HEK293 (cell line): ENCODE results near the gene RPS14.

Source experiments
- CTCF ChIA-PET: fragments of 350-600 bp; formaldehyde crosslinking; extraction: SDS; loops from one replicate; lab custom pipeline; 2021; ENCODE audit warnings: antibody characterized with exemption; lab: Yijun Ruan, JAX
- POLR2A ChIA-PET: fragments of 300-600 bp; formaldehyde crosslinking; extraction: SDS; loops from one replicate; lab custom pipeline; 2020; ENCODE audit warnings: antibody characterized with exemption, inconsistent platforms; lab: Yijun Ruan, JAX
- H3K27ac ChIP-seq: fragments of 200-500 bp; sonication (Bioruptor generic); 2 replicates; pipeline ENCODE4 v1.5.1; 2014; ENCODE audit warnings: low read depth, low read length, control low read depth, inconsistent platforms; ENCODE audit errors: extremely low read depth
- H3K36me3 ChIP-seq, 2 experiments: fragments of 200-500 bp in 1 of 2; sonication (Bioruptor generic) in 1 of 2; 1 replicate in 1 of 2; 2 replicates in 1 of 2; pipeline ENCODE4 v1.5.1; 2014 to 2017; ENCODE audit warnings: inconsistent platforms in 2 of 2, low read length in 2 of 2; ENCODE audit not compliant: control insufficient read depth in 2 of 2, insufficient read depth in 1 of 2
- H3K4me1 ChIP-seq: fragments of 200-500 bp; sonication (Bioruptor generic); 2 replicates; pipeline ENCODE4 v1.5.1; 2014; ENCODE audit warnings: mild to moderate bottlenecking, low read length, inconsistent platforms; ENCODE audit not compliant: control insufficient read depth, insufficient read depth
- H3K4me3 ChIP-seq: 2 replicates; pipeline ENCODE4 v1.5.1; 2011; ENCODE audit warnings: low read depth, mild to moderate bottlenecking, control low read depth, low read length, moderate library complexity
- H3K9me3 ChIP-seq: fragments of 200-500 bp; sonication (Bioruptor generic); 2 replicates; pipeline ENCODE4 v1.5.1; 2014; ENCODE audit warnings: low read depth, low read length, inconsistent platforms; ENCODE audit not compliant: control insufficient read depth, insufficient read depth
- EGR2 ChIP-seq: fragments of 450-650 bp; formaldehyde crosslinking; IDR thresholded peaks from 2 replicates; pipeline ENCODE4 v1.5.1; 2016; ENCODE audit warnings: low read depth, missing biosample characterization, missing genetic modification characterization
- HOXA7 ChIP-seq: sonication (generic); formaldehyde crosslinking; IDR thresholded peaks from 2 replicates; pipeline ENCODE4 v1.8.1; 2022; ENCODE audit warnings: missing genetic modification reagents, borderline replicate concordance
- KLF10 ChIP-seq: fragments of 450-650 bp; IDR thresholded peaks from 2 replicates; pipeline ENCODE4 v1.5.1; 2018; ENCODE audit warnings: missing biosample characterization, mild to moderate bottlenecking, missing genetic modification characterization
- OSR2 ChIP-seq: fragments of 450-650 bp; formaldehyde crosslinking; IDR thresholded peaks from 2 replicates; pipeline ENCODE4 v1.5.1; 2016; ENCODE audit warnings: missing biosample characterization, missing genetic modification characterization
- ZNF114 ChIP-seq: fragments of 450-650 bp; formaldehyde crosslinking; IDR thresholded peaks from 2 replicates; pipeline ENCODE4 v1.5.0; 2017; ENCODE audit warnings: missing biosample characterization, missing genetic modification characterization
- ZNF140 ChIP-seq: fragments of 450-650 bp; formaldehyde crosslinking; IDR thresholded peaks from 2 replicates; pipeline ENCODE4 v1.5.1; 2016; ENCODE audit warnings: missing biosample characterization, missing genetic modification characterization
- ZNF146 ChIP-seq: fragments of 450-650 bp; formaldehyde crosslinking; IDR thresholded peaks from 2 replicates; pipeline ENCODE4 v1.5.1; 2016; ENCODE audit warnings: missing biosample characterization, missing genetic modification characterization
- ZNF174 ChIP-seq: fragments of 450-650 bp; formaldehyde crosslinking; IDR thresholded peaks from 2 replicates; pipeline ENCODE4 v1.5.0; 2017; ENCODE audit warnings: missing biosample characterization, mild to moderate bottlenecking, missing genetic modification characterization
- ZNF214 ChIP-seq: fragments of 450-650 bp; formaldehyde crosslinking; IDR thresholded peaks from 2 replicates; pipeline ENCODE4 v1.5.1; 2017; ENCODE audit warnings: missing biosample characterization, mild to moderate bottlenecking, missing genetic modification characterization, borderline replicate concordance
- ZNF223 ChIP-seq: fragments of 450-650 bp; formaldehyde crosslinking; IDR thresholded peaks from 2 replicates; pipeline ENCODE4 v1.5.1; 2016; ENCODE audit warnings: missing biosample characterization, missing genetic modification characterization
- ZNF266 ChIP-seq: fragments of 450-650 bp; formaldehyde crosslinking; IDR thresholded peaks from 2 replicates; pipeline ENCODE4 v1.5.1; 2016; ENCODE audit warnings: missing biosample characterization, missing genetic modification characterization, low read depth
- ZNF274 ChIP-seq, 2 experiments: fragments of 200-500 bp in 1 of 2; fragments of 450-650 bp in 1 of 2; sonication (Bioruptor generic) in 1 of 2; formaldehyde crosslinking in 1 of 2; IDR thresholded peaks; 2 replicates each; pipeline versions ENCODE4 v1.5.1 to v1.6.1; 2014 to 2016; ENCODE audit warnings: borderline replicate concordance in 1 of 2, inconsistent platforms in 1 of 2, low read length in 1 of 2, missing biosample characterization in 1 of 2, missing genetic modification characterization in 1 of 2
- ZNF341 ChIP-seq: fragments of 450-650 bp; formaldehyde crosslinking; IDR thresholded peaks from 2 replicates; pipeline ENCODE4; 2016; ENCODE audit warnings: low read depth, missing biosample characterization, missing genetic modification characterization
- ZNF391 ChIP-seq: fragments of 450-650 bp; formaldehyde crosslinking; IDR thresholded peaks from 2 replicates; pipeline ENCODE4 v1.5.1; 2016; ENCODE audit warnings: low read depth, missing biosample characterization, missing genetic modification characterization, borderline replicate concordance
- ZNF433 ChIP-seq: fragments of 450-650 bp; formaldehyde crosslinking; IDR thresholded peaks from 2 replicates; pipeline ENCODE4 v1.5.1; 2016; ENCODE audit warnings: missing biosample characterization, missing genetic modification characterization, low read depth
- ZNF558 ChIP-seq: fragments of 450-650 bp; formaldehyde crosslinking; IDR thresholded peaks from 2 replicates; pipeline ENCODE4 v1.5.1; 2016; ENCODE audit warnings: missing biosample characterization, missing genetic modification characterization
- ZNF560 ChIP-seq: fragments of 450-650 bp; formaldehyde crosslinking; IDR thresholded peaks from 2 replicates; pipeline ENCODE4 v1.5.1; 2017; ENCODE audit warnings: missing biosample characterization, missing genetic modification characterization, borderline replicate concordance
- ZNF571 ChIP-seq: fragments of 450-650 bp; formaldehyde crosslinking; IDR thresholded peaks from 2 replicates; pipeline ENCODE4 v1.5.0; 2017; ENCODE audit warnings: missing biosample characterization, missing genetic modification characterization
- ZNF621 ChIP-seq: fragments of 450-650 bp; formaldehyde crosslinking; IDR thresholded peaks from 2 replicates; pipeline ENCODE4 v1.5.1; 2017; ENCODE audit warnings: missing biosample characterization, missing genetic modification characterization
- ZNF623 ChIP-seq: fragments of 450-650 bp; formaldehyde crosslinking; IDR thresholded peaks from 2 replicates; pipeline ENCODE4 v1.5.1; 2016; ENCODE audit warnings: missing biosample characterization, missing genetic modification characterization
- ZNF629 ChIP-seq: fragments of 450-650 bp; formaldehyde crosslinking; IDR thresholded peaks from 2 replicates; pipeline ENCODE4 v1.5.1; 2017; ENCODE audit warnings: missing biosample characterization, missing genetic modification characterization
- ZNF664 ChIP-seq: fragments of 450-650 bp; formaldehyde crosslinking; IDR thresholded peaks from 2 replicates; pipeline ENCODE4 v1.5.1; 2016; ENCODE audit warnings: missing biosample characterization, missing genetic modification characterization
- ZNF677 ChIP-seq: fragments of 450-650 bp; IDR thresholded peaks from 2 replicates; pipeline ENCODE4 v1.5.0; 2018; ENCODE audit warnings: missing biosample characterization, mild to moderate bottlenecking, missing genetic modification characterization, moderate library complexity
- ZNF701 ChIP-seq: fragments of 450-650 bp; formaldehyde crosslinking; IDR thresholded peaks from 2 replicates; pipeline ENCODE4 v1.5.1; 2016; ENCODE audit warnings: missing biosample characterization, missing genetic modification characterization
- ZNF792 ChIP-seq: fragments of 450-650 bp; formaldehyde crosslinking; IDR thresholded peaks from 2 replicates; pipeline ENCODE4 v1.5.1; 2016; ENCODE audit warnings: missing biosample characterization, missing genetic modification characterization
- ZXDB ChIP-seq: fragments of 450-650 bp; formaldehyde crosslinking; IDR thresholded peaks from 2 replicates; pipeline ENCODE4 v1.5.1; 2016; ENCODE audit warnings: missing biosample characterization, missing genetic modification characterization
- TF ChIP-seq, protein P1 (sequence below): fragments of 450-650 bp; formaldehyde crosslinking; IDR thresholded peaks from 2 replicates; pipeline ENCODE4 v1.5.1; 2016; ENCODE audit warnings: missing biosample characterization, missing genetic modification characterization
- TF ChIP-seq, protein P2 (sequence below): fragments of 450-650 bp; formaldehyde crosslinking; IDR thresholded peaks from 2 replicates; pipeline ENCODE4 v1.5.1; 2016; ENCODE audit warnings: missing biosample characterization, missing genetic modification characterization
- TF ChIP-seq, protein P3 (sequence below): fragments of 450-650 bp; formaldehyde crosslinking; IDR thresholded peaks from 2 replicates; pipeline ENCODE4 v1.5.1; 2016; ENCODE audit warnings: missing biosample characterization, missing genetic modification characterization, low read depth

RPS14 gene

DNA sequence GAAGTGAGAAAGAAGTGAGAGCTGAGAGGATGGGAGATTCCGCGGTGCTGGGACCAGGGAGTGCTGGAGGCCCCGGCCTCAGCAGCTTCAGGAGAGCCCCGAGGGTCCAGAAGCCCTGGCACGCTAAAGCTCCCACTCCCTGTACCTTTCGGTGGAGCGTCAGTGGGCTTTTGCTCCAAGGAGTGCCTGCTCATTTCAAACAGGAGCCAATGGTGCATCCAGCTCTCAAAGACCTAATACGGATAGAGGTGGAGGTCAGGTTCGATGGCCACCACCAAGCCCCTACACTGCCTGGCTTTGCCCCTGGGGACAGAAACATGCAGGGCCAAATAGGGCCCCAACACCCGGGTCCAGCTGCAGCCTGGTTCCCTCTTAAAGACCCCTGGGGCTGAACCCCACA is 45.0 kb downstream of the RPS14 start:
- Histone ChIP-seq H3K27ac (no peak overlapping the region), H3K4me1 (no peaks in the 10 kb centered on the region; the same call in 1 of the 2 replicates), H3K4me3 (no peak overlapping the region), H3K36me3 (peaks cover 0 to 38% of the 10 kb centered on the region in 2 experiments; a peak in 1 of 3 replicates), H3K9me3 (no peaks in the 10 kb centered on the region)
- TF ChIP-seq ZNF664 (tag by site-specific recombination) (no peak), ZNF560 (tag by site-specific recombination) (no peak), ZNF629 (tag by site-specific recombination) (no peak), ZNF266 (tag by site-specific recombination) (no peak), ZNF701 (no peak), ZNF274 (IDR thresholded peaks at IDR 0.05; ENCODE audit: low read length) (no peak), ZNF274 (tag by site-specific recombination; IDR thresholded peaks at IDR 0.05; ENCODE audit: borderline replicate concordance) (no peak), ZNF558 (tag by site-specific recombination) (no peak), ZNF223 (no peak), EGR2 (no peak)
- TF ChIP-seq, protein P1, sequence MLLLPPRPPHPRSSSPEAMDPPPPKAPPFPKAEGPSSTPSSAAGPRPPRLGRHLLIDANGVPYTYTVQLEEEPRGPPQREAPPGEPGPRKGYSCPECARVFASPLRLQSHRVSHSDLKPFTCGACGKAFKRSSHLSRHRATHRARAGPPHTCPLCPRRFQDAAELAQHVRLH = no peak
- TF ChIP-seq, protein P2, sequence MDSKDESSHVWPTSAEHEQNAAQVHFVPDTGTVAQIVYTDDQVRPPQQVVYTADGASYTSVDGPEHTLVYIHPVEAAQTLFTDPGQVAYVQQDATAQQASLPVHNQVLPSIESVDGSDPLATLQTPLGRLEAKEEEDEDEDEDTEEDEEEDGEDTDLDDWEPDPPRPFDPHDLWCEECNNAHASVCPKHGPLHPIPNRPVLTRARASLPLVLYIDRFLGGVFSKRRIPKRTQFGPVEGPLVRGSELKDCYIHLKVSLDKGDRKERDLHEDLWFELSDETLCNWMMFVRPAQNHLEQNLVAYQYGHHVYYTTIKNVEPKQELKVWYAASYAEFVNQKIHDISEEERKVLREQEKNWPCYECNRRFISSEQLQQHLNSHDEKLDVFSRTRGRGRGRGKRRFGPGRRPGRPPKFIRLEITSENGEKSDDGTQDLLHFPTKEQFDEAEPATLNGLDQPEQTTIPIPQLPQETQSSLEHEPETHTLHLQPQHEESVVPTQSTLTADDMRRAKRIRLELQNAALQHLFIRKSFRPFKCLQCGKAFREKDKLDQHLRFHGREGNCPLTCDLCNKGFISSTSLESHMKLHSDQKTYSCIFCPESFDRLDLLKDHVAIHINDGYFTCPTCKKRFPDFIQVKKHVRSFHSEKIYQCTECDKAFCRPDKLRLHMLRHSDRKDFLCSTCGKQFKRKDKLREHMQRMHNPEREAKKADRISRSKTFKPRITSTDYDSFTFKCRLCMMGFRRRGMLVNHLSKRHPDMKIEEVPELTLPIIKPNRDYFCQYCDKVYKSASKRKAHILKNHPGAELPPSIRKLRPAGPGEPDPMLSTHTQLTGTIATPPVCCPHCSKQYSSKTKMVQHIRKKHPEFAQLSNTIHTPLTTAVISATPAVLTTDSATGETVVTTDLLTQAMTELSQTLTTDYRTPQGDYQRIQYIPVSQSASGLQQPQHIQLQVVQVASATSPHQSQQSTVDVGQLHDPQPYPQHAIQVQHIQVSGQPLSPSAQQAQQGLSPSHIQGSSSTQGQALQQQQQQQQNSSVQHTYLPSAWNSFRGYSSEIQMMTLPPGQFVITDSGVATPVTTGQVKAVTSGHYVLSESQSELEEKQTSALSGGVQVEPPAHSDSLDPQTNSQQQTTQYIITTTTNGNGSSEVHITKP (tag by site-specific recombination) = no peak
- ChIA-PET POLR2A (no interaction called here), CTCF (interaction anchor here (1.0 kb wide), 1 partner anchor 32 kb away, joined by 4 read pairs; no protein-coding TSS in a partner anchor)

DNA sequence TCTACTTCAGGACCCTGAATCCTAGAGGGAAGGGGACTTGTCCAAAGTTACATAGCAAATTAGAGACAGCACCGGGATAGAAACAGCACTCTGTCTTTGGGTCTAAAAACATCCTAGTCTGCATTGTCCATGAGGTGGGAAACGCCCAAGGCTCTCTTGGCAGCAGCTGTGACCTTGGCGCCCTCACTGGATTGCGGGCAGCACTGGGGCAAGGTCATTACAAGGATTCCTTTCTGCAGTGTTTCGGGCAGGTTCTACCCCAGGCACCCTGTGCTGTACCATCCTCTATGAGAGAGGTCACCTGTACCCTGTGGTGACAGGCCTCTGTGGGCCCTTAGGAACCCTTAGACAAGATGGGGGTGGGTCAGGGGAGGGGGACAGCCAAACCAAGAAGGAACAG is 45.4 kb downstream of the RPS14 start:
- ChIA-PET POLR2A (no interaction called here), CTCF (no interaction called here)
- Histone ChIP-seq H3K36me3 (peaks cover 3 to 42% of the 10 kb centered on the region in 2 experiments; a peak in 2 of 3 replicates), H3K4me3 (no peak overlapping the region), H3K9me3 (no peaks in the 10 kb centered on the region), H3K27ac (no peak overlapping the region), H3K4me1 (no peaks in the 10 kb centered on the region; the same call in 1 of the 2 replicates)
- TF ChIP-seq ZNF571 (tag by site-specific recombination) (no peak), ZNF677 (tag by site-specific recombination) (no peak), ZNF146 (tag by site-specific recombination) (no peak), HOXA7 (CRISPR knock-in tag) (no peak), ZNF341 (tag by site-specific recombination) (no peak), ZNF391 (tag by site-specific recombination) (no peak), OSR2 (tag by site-specific recombination) (no peak), ZXDB (tag by site-specific recombination) (no peak), ZNF174 (tag by site-specific recombination) (no peak), ZNF114 (tag by site-specific recombination) (no peak), ZNF792 (no peak), ZNF140 (tag by site-specific recombination) (no peak), KLF10 (tag by site-specific recombination) (no peak), ZNF433 (tag by site-specific recombination) (no peak), ZNF621 (no peak), ZNF623 (tag by site-specific recombination) (no peak), ZNF214 (tag by site-specific recombination) (no peak)
- TF ChIP-seq, protein P1 = no peak
- TF ChIP-seq, protein P3, sequence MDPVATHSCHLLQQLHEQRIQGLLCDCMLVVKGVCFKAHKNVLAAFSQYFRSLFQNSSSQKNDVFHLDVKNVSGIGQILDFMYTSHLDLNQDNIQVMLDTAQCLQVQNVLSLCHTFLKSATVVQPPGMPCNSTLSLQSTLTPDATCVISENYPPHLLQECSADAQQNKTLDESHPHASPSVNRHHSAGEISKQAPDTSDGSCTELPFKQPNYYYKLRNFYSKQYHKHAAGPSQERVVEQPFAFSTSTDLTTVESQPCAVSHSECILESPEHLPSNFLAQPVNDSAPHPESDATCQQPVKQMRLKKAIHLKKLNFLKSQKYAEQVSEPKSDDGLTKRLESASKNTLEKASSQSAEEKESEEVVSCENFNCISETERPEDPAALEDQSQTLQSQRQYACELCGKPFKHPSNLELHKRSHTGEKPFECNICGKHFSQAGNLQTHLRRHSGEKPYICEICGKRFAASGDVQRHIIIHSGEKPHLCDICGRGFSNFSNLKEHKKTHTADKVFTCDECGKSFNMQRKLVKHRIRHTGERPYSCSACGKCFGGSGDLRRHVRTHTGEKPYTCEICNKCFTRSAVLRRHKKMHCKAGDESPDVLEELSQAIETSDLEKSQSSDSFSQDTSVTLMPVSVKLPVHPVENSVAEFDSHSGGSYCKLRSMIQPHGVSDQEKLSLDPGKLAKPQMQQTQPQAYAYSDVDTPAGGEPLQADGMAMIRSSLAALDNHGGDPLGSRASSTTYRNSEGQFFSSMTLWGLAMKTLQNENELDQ (tag by site-specific recombination) = no peak
